IPS-18c (cell line): Measurements from ENCODE around the gene ACO1.
A peak's percentile ranks its signal among the peaks of the same experiment; 100 is the strongest.
"Not testable (repeated sequence)": the region's sequence is repeated elsewhere in the genome, so short reads cannot be mapped to it uniquely, and the experiment has no call there.

Experiments
- H3K4me3 ChIP-seq: 2 replicates; pipeline ENCODE4 v1.7.0; 2013; ENCODE audit warnings: low read depth, mild to moderate bottlenecking, low read length, moderate library complexity; ENCODE audit not compliant: insufficient read depth
- H3K9me3 ChIP-seq: one replicate; pipeline ENCODE4 v1.6.1; 2013; ENCODE audit warnings: mild to moderate bottlenecking, low read length, moderate library complexity; ENCODE audit not compliant: control insufficient read depth, insufficient read depth

The ACO1 gene

GRCh38 chr9:32384364-32385151 lies at the start of gene ACO1:
TSS of gene ACO1 (plus strand) at chr9:32384643. CDS start at chr9:32405507, 20,864 bp downstream.
- peaks cover 2% of the 10 kb centered on the region for H3K9me3 ChIP-seq

GRCh38 chr9:32334916-32335895 lies 49.2 kb upstream of the ACO1 start:
- H3K4me3 ChIP-seq: no peak overlapping the region
- no peaks in the 10 kb centered on the region for H3K9me3 ChIP-seq

More at GRCh38 chr9:32384364-32385151, at the start of gene ACO1:
- H3K4me3 ChIP-seq: peak within 1 kb of the TSS; percentile 89

GRCh38 chr9:32339424-32339823 lies 45.0 kb upstream of the ACO1 start:
- Histone ChIP-seq H3K9me3 (no peaks in the 10 kb centered on the region), H3K4me3 (no peak overlapping the region)

GRCh38 chr9:32340361-32340760 lies 44.1 kb upstream of the ACO1 start:
- Histone ChIP-seq H3K9me3 (no peaks in the 10 kb centered on the region), H3K4me3 (no peak overlapping the region)

- no peaks in the 10 kb centered on the region for H3K9me3 ChIP-seq
- peak overlapping the region; percentile 29; the same call in 1 of the 2 replicates for H3K4me3 ChIP-seq
These were observed 39.8 kb upstream of the ACO1 start for GRCh38 chr9:32344551-32345182.

- no peak overlapping the region for H3K4me3 ChIP-seq
These were observed 39.2 kb upstream of the ACO1 start for GRCh38 chr9:32345243-32345642.

GRCh38 chr9:32347571-32347970 lies 36.9 kb upstream of the ACO1 start:
- H3K4me3 ChIP-seq: no peak overlapping the region
- H3K9me3 ChIP-seq: no peaks in the 10 kb centered on the region

More at GRCh38 chr9:32345243-32345642, 39.2 kb upstream of the ACO1 start:
- no peaks in the 10 kb centered on the region for H3K9me3 ChIP-seq

- Histone ChIP-seq H3K9me3 (no peaks in the 10 kb centered on the region), H3K4me3 (no peak overlapping the region)
These were observed 36.2 kb upstream of the ACO1 start for GRCh38 chr9:32348106-32348695.

- Histone ChIP-seq H3K9me3 (no peaks in the 10 kb centered on the region), H3K4me3 (no peak overlapping the region)
These were observed 35.4 kb upstream of the ACO1 start for GRCh38 chr9:32349013-32349412.

- H3K9me3 ChIP-seq: no peaks in the 10 kb centered on the region
- no peak overlapping the region for H3K4me3 ChIP-seq
These were observed 33.8 kb upstream of the ACO1 start for GRCh38 chr9:32350682-32351081.

- Histone ChIP-seq H3K9me3 (no peaks in the 10 kb centered on the region), H3K4me3 (no peak overlapping the region)
These were observed 32.6 kb upstream of the ACO1 start for GRCh38 chr9:32351845-32352244.

GRCh38 chr9:32353476-32353875 lies 31.0 kb upstream of the ACO1 start:
- not testable (repeated sequence) for H3K9me3 ChIP-seq, H3K4me3 ChIP-seq

GRCh38 chr9:32359452-32359851 lies 25.0 kb upstream of the ACO1 start:
- Histone ChIP-seq H3K4me3 (no peak overlapping the region), H3K9me3 (no peaks in the 10 kb centered on the region)

- H3K9me3 ChIP-seq: no peaks in the 10 kb centered on the region
- H3K4me3 ChIP-seq: no peak overlapping the region
These were observed 23.3 kb upstream of the ACO1 start for GRCh38 chr9:32360983-32361673.

- no peaks in the 10 kb centered on the region for H3K9me3 ChIP-seq
- H3K4me3 ChIP-seq: no peak overlapping the region
These were observed 13.2 kb upstream of the ACO1 start for GRCh38 chr9:32371279-32371678.

- H3K4me3 ChIP-seq: no peak overlapping the region
- no peaks in the 10 kb centered on the region for H3K9me3 ChIP-seq
These were observed 12.8 kb upstream of the ACO1 start for GRCh38 chr9:32371679-32372078.

GRCh38 chr9:32376285-32376684 lies 8.2 kb upstream of the ACO1 start:
- no peak overlapping the region for H3K4me3 ChIP-seq
- no peaks in the 10 kb centered on the region for H3K9me3 ChIP-seq
